Measurements from ENCODE around the gene LINC00305.

The LINC00305 gene

DNA sequence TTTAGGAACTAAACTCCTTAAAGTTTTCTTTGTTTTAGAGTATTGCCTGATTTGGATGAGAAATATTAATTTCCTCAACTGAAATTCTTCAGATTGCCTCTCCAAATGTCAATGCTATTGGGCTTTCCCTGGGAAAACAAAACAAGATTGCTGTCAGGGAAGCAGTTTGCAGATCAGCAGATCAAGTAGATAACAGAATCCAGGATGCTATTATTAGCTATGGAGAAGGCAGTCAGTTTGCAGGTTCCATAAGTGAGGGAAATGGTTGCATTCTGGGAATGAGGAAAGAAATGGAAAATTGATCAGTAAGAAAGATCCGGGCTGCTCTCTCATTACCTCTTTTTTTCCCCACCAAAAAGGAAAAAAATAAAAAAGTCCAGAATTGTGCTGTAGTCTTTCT is 11.0 kb downstream of the LINC00305 start:
- no peak overlapping the region for H3K27ac ChIP-seq
- TF ChIP-seq ZFX (IDR thresholded peaks at IDR 0.05; ENCODE audit: borderline replicate concordance): no peak
- TF ChIP-seq, protein P1, sequence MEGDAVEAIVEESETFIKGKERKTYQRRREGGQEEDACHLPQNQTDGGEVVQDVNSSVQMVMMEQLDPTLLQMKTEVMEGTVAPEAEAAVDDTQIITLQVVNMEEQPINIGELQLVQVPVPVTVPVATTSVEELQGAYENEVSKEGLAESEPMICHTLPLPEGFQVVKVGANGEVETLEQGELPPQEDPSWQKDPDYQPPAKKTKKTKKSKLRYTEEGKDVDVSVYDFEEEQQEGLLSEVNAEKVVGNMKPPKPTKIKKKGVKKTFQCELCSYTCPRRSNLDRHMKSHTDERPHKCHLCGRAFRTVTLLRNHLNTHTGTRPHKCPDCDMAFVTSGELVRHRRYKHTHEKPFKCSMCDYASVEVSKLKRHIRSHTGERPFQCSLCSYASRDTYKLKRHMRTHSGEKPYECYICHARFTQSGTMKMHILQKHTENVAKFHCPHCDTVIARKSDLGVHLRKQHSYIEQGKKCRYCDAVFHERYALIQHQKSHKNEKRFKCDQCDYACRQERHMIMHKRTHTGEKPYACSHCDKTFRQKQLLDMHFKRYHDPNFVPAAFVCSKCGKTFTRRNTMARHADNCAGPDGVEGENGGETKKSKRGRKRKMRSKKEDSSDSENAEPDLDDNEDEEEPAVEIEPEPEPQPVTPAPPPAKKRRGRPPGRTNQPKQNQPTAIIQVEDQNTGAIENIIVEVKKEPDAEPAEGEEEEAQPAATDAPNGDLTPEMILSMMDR (IDR thresholded peaks at IDR 0.05): no peak

DNA sequence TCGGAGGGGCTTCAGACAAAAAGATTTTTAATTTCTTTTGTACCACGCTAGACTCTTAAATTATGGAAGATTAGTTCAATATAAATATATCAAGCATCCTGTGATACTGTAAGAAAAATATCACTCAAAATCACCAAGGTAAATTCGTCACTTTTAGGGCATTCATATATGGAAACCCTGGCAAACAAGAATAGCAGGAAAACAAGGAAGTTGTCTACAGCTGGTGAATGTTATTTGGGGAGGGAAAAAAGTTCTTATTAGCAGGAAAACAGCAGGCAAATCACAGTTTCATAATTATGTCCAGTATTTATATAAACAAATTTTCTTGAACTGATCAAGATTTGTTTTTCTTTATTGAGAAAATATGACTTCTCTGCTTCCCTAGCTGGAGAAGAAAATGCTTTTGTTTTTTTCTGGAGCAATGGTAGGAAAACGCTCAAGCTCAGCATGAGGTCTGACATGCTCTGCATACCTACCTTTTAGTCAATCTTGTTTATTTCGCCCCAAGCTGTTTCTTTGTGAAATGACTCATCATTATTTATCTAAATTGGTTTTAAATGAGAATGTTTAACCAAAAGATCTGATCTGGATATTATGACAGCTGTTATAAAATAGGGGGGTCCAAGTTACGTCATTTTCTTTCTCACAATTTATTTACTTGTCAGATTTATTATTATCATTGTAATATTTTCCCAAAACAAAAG is 14.7 kb downstream of the LINC00305 start:
- TF ChIP-seq ZFX (IDR thresholded peaks at IDR 0.05; ENCODE audit: borderline replicate concordance): no peak
- TF ChIP-seq, protein P1 (IDR thresholded peaks at IDR 0.05): no peak
- no peak overlapping the region for H3K27ac ChIP-seq

DNA sequence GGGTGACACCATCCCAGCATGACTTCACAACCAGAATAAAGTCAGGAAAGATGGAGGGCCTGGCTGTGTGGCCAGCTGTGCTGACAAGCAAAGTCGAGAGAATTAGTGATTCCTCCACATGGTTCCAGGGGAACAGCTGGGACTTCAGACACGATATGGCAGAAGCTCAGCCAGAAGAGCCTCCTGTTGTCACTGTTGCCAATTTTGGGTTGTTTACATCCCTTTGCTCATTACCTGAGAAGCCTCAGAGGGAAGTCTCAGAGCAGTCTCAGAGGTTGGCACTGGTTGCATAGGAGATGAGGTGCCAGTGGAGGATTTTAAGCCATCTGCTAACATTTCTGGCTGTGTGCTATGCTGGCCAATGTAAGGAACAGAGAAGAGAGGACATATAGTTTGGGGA is 16.0 kb downstream of the LINC00305 start:
- H3K27ac ChIP-seq: no peak overlapping the region
- TF ChIP-seq, protein P1 (IDR thresholded peaks at IDR 0.05): no peak
- TF ChIP-seq ZFX (IDR thresholded peaks at IDR 0.05; ENCODE audit: borderline replicate concordance): no peak

DNA sequence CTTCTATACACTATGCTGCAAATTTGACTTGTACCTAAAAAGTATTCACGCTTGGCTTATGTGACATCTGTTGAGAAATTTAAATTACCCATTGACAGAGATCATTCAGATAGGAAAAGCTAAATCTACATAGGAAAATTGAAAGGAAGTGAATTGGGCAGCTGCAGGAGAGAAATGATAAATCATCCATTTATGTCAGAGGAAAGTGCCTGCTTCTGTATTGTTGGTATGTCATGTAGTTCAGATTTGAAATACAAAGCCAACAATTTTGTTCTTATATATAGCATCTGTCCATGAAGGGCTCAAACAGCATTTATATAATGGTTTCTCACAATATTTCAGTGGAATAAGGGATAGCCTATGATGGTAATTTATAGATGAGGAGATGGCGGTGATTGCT is 17.6 kb downstream of the LINC00305 start:
- H3K27ac ChIP-seq: no peak overlapping the region
- TF ChIP-seq ZFX (IDR thresholded peaks at IDR 0.05; ENCODE audit: borderline replicate concordance): no peak
- TF ChIP-seq, protein P1 (IDR thresholded peaks at IDR 0.05): no peak

DNA sequence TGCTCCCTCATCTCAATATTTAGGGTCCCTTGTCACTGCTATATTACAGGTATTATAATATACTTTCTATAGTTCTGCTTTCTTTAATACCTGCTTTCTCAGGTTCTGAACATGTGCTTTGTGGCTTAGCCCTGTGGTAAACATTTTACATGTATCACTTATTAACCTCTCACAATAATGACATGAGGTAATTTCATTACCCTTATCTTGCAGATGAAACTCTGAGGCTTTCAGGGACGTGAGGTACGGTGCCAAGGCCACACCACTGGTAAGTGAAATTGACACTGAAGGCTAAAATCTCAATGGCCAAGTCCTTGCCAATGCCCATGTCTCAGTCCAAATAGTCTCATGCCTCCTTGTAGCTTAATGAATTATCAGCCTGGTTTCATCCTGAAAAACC is 21.7 kb downstream of the LINC00305 start:
- no peak overlapping the region for H3K27ac ChIP-seq
- no peak for TF ChIP-seq ZFX (IDR thresholded peaks at IDR 0.05; ENCODE audit: borderline replicate concordance)
- TF ChIP-seq, protein P1 (IDR thresholded peaks at IDR 0.05): no peak

DNA sequence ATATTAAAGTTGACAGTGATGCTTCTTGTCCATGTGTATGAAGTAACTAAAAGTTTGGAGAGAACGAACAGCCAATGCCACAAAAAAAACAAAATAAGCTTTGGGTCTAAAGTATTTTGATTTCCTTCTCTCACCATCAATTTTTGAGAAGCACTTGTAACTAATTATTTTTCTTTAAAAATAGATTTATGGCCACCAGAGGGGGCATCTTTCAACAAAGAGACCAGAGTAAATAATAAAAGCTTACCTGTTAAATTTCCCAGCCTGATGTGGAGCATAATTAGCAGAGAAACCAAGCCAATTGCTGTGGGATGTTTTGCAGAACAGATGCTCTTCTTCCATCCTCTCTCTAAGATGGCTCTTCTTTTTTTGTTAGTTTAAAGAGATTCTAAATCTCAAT is 29.0 kb downstream of the LINC00305 start:
- TF ChIP-seq, protein P1 (IDR thresholded peaks at IDR 0.05): peak; percentile 46
- no peak for TF ChIP-seq ZFX (IDR thresholded peaks at IDR 0.05; ENCODE audit: borderline replicate concordance)
- no peak overlapping the region for H3K27ac ChIP-seq

DNA sequence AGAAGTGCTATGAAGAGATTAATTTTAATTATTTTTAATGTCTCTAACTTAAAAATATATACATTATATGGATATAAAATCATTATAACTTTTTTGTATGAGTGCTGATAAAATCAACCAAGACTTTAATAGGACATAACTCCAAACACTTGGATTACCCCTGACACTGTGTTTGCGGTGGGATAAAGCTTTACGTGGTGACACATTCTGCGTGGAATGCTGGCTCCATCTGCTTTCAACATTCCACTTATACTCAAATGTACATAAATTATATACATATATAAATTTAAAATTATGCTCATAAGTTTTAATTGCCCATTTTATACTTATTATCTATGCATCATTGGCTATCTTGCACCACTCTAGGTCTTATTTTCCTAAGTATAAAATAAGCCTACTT is 30.5 kb downstream of the LINC00305 start:
- no peak for TF ChIP-seq ZFX (IDR thresholded peaks at IDR 0.05; ENCODE audit: borderline replicate concordance)
- TF ChIP-seq, protein P1 (IDR thresholded peaks at IDR 0.05): no peak
- no peak overlapping the region for H3K27ac ChIP-seq
